CD14-positive monocyte (primary cell): ENCODE data around the gene KRT2. TPM values are rescaled to one million over a fixed set of nuclear protein-coding genes. Genes with fewer than 3 reads are reported as not detected.

Source experiments
- DNase-seq, 3 donors: peaks; one replicate each; pipeline ENCODE4 v3.0.0-alpha.2; 2011 to 2022
- H2AFZ ChIP-seq: 2 replicates; pipeline ENCODE4 v1.6.0; 2012; ENCODE audit warnings: mild to moderate bottlenecking, low read depth, low read length, inconsistent platforms; ENCODE audit not compliant: insufficient read depth, poor library complexity, severe bottlenecking
- H3K27ac ChIP-seq, 2 donors: 1 replicate in 1 of 2; 2 replicates in 1 of 2; pipeline ENCODE4 v1.5.1; 2012 to 2013; ENCODE audit warnings: low read length in 2 of 2, control low read depth in 1 of 2, inconsistent platforms in 1 of 2, low read depth in 1 of 2, mild to moderate bottlenecking in 1 of 2
- H3K27me3 ChIP-seq, 2 donors: one replicate each; pipeline versions ENCODE4 v1.6.0 to v1.6.1; 2011 to 2013; ENCODE audit warnings: low read length in 2 of 2; ENCODE audit not compliant: control insufficient read depth in 2 of 2, insufficient read depth in 2 of 2
- H3K36me3 ChIP-seq, 2 donors: replicated peaks in 1 of 2; 1 replicate in 1 of 2; 2 replicates in 1 of 2; pipeline versions ENCODE4 v1.5.1 to v1.6.1; 2012 to 2013; ENCODE audit warnings: low read length in 2 of 2, control low read depth in 1 of 2, inconsistent platforms in 1 of 2, mild to moderate bottlenecking in 1 of 2; ENCODE audit not compliant: insufficient read depth in 2 of 2, control insufficient read depth in 1 of 2
- H3K4me1 ChIP-seq, 2 donors: 1 replicate in 1 of 2; 2 replicates in 1 of 2; pipeline versions ENCODE4 v1.5.1 to v1.6.1; 2012 to 2013; ENCODE audit warnings: low read length in 2 of 2, control low read depth in 1 of 2, inconsistent platforms in 1 of 2, mild to moderate bottlenecking in 1 of 2, moderate library complexity in 1 of 2; ENCODE audit not compliant: insufficient read depth in 2 of 2, control insufficient read depth in 1 of 2
- H3K4me2 ChIP-seq: replicated peaks from 2 replicates; pipeline ENCODE3; 2012; ENCODE audit warnings: low read length, moderate library complexity, mild to moderate bottlenecking; ENCODE audit not compliant: poor library complexity, severe bottlenecking; ENCODE audit errors: extremely low read depth
- H3K4me3 ChIP-seq, 3 experiments: fragments of 200-600 bp in 1 of 3; sonication (generic) in 1 of 3; replicated peaks in 1 of 3; 1 replicate in 2 of 3; 2 replicates in 1 of 3; pipeline ENCODE4 v1.5.1; 2011 to 2013; ENCODE audit warnings: low read length in 3 of 3, mild to moderate bottlenecking in 3 of 3, control low read depth in 2 of 3, low read depth in 2 of 3, inconsistent platforms in 1 of 3, moderate library complexity in 1 of 3
- H3K79me2 ChIP-seq: 2 replicates; pipeline ENCODE4 v1.6.0; 2012; ENCODE audit warnings: mild to moderate bottlenecking, control low read depth, inconsistent platforms, low read length, moderate library complexity; ENCODE audit not compliant: insufficient read depth
- H3K9ac ChIP-seq: 2 replicates; pipeline ENCODE4 v1.6.0; 2017; ENCODE audit warnings: low read length, mild to moderate bottlenecking; ENCODE audit not compliant: insufficient read depth, poor library complexity, severe bottlenecking
- H3K9me3 ChIP-seq, 2 donors: replicated peaks in 1 of 2; 1 replicate in 1 of 2; 2 replicates in 1 of 2; pipeline versions ENCODE4 v1.5.1 to v1.6.1; 2012 to 2013; ENCODE audit warnings: low read length in 2 of 2, control low read depth in 1 of 2; ENCODE audit not compliant: control insufficient read depth in 1 of 2, insufficient read depth in 1 of 2
- H4K20me1 ChIP-seq: 2 replicates; pipeline ENCODE4 v1.6.0; 2012; ENCODE audit warnings: mild to moderate bottlenecking, low read length, control low read depth, moderate library complexity; ENCODE audit not compliant: insufficient read depth
- H3K27ac Mint-ChIP-seq, 7 donors: one replicate each; pipeline ENCODE4 v1.8.0; 2020; ENCODE audit warnings: mild to moderate bottlenecking in 7 of 7, mixed read lengths in 7 of 7, moderate library complexity in 6 of 7, inconsistent platforms in 2 of 7
- H3K27me3 Mint-ChIP-seq, 3 donors: one replicate each; pipeline ENCODE4 v1.8.0; 2021 to 2022; ENCODE audit warnings: low read depth in 3 of 3, mild to moderate bottlenecking in 3 of 3, mixed read lengths in 3 of 3, moderate library complexity in 3 of 3, inconsistent platforms in 1 of 3
- H3K36me3 Mint-ChIP-seq, 2 donors: one replicate each; pipeline ENCODE4 v1.8.0; 2020; ENCODE audit warnings: mixed read lengths in 2 of 2, inconsistent platforms in 1 of 2, mild to moderate bottlenecking in 1 of 2
- H3K4me1 Mint-ChIP-seq: one replicate; pipeline ENCODE4 v1.8.0; 2020; ENCODE audit warnings: mild to moderate bottlenecking, mixed read lengths
- H3K4me3 Mint-ChIP-seq, 2 donors: one replicate each; pipeline ENCODE4 v1.8.0; 2020; ENCODE audit warnings: mild to moderate bottlenecking in 2 of 2, mixed read lengths in 2 of 2, moderate library complexity in 1 of 2
- H3K9me3 Mint-ChIP-seq, 7 donors: one replicate each; pipeline ENCODE4 v1.8.0; 2020 to 2022; ENCODE audit warnings: mixed read lengths in 7 of 7, mild to moderate bottlenecking in 6 of 7, moderate library complexity in 6 of 7, inconsistent platforms in 2 of 7
- WGBS: methylation state at CpG from one replicate; pipeline ENCODE4 v1.1.5; 2013; ENCODE audit warnings: missing lambda C conversion rate; ENCODE audit not compliant: insufficient coverage; 5-methylcytosine and 5-hydroxymethylcytosine counted together
- intact Hi-C, 2 donors: fragments of 100-400 bp; cut with micrococcal nuclease; formaldehyde crosslinking; loops; one replicate each; pipeline versions ENCODE4 v1.15.0 to v1.15.1; 2023
- polyA plus RNA-seq, 3 donors: library from polyadenylated mRNA; depleted of rRNA in 1 of 3; unstranded in 2 of 3; stranded (reverse) in 1 of 3; fragments of 300-500 nt in 2 of 3; fragments of >200 nt in 1 of 3; fragmentation: Illumina TruSeq in 2 of 3; gene quantifications; 1 replicate in 2 of 3; 2 replicates in 1 of 3; pipeline ENCODE4 v1.2.3, GENCODE V29; 2012 to 2021
- TF ChIP-seq, protein P1 (sequence below): fragments of 200-600 bp; IDR thresholded peaks from one replicate; pipeline ENCODE4 v1.8.0; 2022; ENCODE audit warnings: antibody characterized with exemption, mild to moderate bottlenecking

Gene KRT2
- polyA plus RNA-seq, 3 donors = not detected

DNA sequence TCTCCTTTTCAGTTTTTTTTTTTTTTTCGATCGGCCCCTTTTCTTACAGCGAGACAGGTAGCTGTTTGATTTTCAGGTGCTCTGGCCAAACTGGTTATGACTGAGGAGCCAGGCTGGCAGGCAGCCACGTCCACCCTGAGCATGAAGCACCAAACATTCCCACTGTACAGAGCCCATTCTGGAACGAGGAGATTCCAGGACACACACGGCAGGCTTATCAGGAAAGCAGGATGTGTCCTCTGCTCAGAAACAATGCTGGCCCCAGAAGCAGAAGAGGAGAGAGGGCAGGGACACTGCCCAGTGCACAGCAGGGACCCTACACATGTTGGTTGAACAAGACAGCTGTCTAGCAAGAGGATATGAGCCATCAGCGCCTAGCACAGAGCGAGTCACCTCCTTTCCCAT is 3.7 kb upstream of the KRT2 start:
- DNase-seq = no peak
- Histone ChIP-seq H3K4me2 (no peak overlapping the region), H4K20me1 (no peaks in the 10 kb centered on the region), H2AFZ (no peak overlapping the region), H3K27me3 (no peaks in the 10 kb centered on the region), H3K4me3 (no peak overlapping the region), H3K9me3 (no peaks in the 10 kb centered on the region), H3K79me2 (no peaks in the 10 kb centered on the region), H3K27ac (no peak overlapping the region), H3K9ac (no peak overlapping the region), H3K36me3 (no peaks in the 10 kb centered on the region), H3K4me1 (no peaks in the 10 kb centered on the region)
- H3K36me3 Mint-ChIP-seq = no peaks in the 10 kb centered on the region
- no peak overlapping the region for H3K27ac Mint-ChIP-seq
- H3K4me3 Mint-ChIP-seq = no peak overlapping the region
- intact Hi-C loops = no loop called here
- 86% methylated on average over 6 of the region's 8 CpGs for WGBS
- peaks cover 0 to 4% (median 0%) of the 10 kb centered on the region in 3 donors for H3K27me3 Mint-ChIP-seq
- peaks cover 0 to 8% (median 4%) of the 10 kb centered on the region in 7 donors for H3K9me3 Mint-ChIP-seq
- no peaks in the 10 kb centered on the region for H3K4me1 Mint-ChIP-seq
- TF ChIP-seq, protein P1, sequence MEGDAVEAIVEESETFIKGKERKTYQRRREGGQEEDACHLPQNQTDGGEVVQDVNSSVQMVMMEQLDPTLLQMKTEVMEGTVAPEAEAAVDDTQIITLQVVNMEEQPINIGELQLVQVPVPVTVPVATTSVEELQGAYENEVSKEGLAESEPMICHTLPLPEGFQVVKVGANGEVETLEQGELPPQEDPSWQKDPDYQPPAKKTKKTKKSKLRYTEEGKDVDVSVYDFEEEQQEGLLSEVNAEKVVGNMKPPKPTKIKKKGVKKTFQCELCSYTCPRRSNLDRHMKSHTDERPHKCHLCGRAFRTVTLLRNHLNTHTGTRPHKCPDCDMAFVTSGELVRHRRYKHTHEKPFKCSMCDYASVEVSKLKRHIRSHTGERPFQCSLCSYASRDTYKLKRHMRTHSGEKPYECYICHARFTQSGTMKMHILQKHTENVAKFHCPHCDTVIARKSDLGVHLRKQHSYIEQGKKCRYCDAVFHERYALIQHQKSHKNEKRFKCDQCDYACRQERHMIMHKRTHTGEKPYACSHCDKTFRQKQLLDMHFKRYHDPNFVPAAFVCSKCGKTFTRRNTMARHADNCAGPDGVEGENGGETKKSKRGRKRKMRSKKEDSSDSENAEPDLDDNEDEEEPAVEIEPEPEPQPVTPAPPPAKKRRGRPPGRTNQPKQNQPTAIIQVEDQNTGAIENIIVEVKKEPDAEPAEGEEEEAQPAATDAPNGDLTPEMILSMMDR = no peak

DNA sequence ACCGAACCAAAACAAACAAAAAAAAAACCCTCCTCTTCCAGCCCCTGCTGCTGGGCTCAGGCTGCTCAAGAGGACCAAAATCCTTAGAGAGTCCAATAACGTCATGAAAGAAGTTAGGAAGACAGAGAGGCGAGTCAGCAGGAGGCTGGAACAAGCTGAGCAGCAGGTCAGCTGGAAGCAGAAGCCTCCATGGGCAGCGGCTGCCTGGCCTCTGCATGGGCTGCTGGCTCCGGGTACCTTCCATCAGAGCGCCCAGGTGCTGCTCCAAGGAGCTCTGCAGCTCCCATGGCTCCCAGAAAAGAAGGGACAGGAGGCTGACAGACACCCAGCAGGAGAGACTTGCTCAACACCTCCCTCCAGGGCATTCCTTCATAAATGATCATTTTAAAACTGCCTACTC is 3.2 kb upstream of the KRT2 start:
- Histone ChIP-seq H3K27me3 (no peaks in the 10 kb centered on the region), H3K79me2 (no peaks in the 10 kb centered on the region), H3K9ac (no peak overlapping the region), H2AFZ (no peak overlapping the region), H3K4me1 (no peaks in the 10 kb centered on the region), H3K27ac (no peak overlapping the region), H4K20me1 (no peaks in the 10 kb centered on the region), H3K9me3 (no peaks in the 10 kb centered on the region), H3K4me3 (no peak overlapping the region), H3K36me3 (no peaks in the 10 kb centered on the region), H3K4me2 (no peak overlapping the region)
- no peak for DNase-seq
- 77% methylated on average over 5 of the region's 6 CpGs for WGBS
- TF ChIP-seq, protein P1 = no peak
- Mint-ChIP-seq H3K27me3 (peaks cover 0 to 4% (median 0%) of the 10 kb centered on the region in 3 donors), H3K4me1 (no peaks in the 10 kb centered on the region), H3K9me3 (peaks cover 0 to 8% (median 4%) of the 10 kb centered on the region in 7 donors), H3K36me3 (no peaks in the 10 kb centered on the region), H3K27ac (no peak overlapping the region), H3K4me3 (no peak overlapping the region)
- intact Hi-C loops = no loop called here
